GM18520 (cell line): ENCODE measurements around the gene DTNB.
"Not testable (repeated sequence)": the region's sequence is repeated elsewhere in the genome, so short reads cannot be mapped to it uniquely, and the experiment has no call there.

Experiments
- ATAC-seq: cut with Tn5 transposase; IDR thresholded peaks from one replicate; pipeline ENCODE4 v1.9.1; 2021; ENCODE audit not compliant: unreplicated experiment

The DTNB gene

GRCh38 chr2:25549571-25549970 is 123.8 kb downstream of the DTNB start:
- not testable (repeated sequence) for ATAC-seq

DNA sequence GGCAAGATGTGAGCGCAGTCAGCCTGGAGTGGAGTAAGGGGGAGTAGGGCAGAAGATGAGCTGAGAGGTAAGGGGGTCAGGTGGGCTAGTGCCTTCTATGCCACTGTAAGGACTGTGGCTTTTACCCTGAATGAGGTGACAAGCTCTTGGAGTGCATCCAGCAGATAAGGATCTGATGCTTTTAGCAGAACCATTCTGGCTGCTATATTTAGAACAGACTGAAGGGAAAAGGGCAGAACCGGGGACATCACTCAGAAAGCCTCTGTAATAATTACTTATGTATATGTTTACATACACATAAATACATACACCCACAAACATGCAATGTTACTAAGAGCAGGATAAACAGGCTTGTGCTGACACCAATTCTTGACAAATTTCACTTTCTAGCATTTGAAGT is 124.8 kb downstream of the DTNB start:
- no peak for ATAC-seq

GRCh38 chr2:25546852-25547251 is 126.5 kb downstream of the DTNB start:
- no peak for ATAC-seq

DNA sequence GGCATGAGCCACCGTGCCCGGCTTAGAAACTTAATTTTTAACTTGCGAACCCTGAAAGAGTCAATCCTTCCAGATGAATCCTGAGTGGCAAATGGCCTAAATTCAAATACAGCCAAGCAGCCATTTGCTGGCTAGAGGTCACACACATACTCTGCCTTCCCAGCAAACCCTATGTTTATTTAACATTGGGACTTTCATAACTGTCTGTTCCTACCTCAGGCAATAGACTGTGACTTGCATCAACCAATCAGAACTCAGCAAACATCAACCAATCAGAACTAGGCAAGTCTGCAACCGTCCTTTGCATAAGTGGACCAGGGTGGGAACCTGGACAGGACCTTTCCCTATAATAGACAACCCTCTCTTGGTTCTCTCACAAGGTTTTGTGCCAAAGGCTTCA is 127.5 kb downstream of the DTNB start:
- ATAC-seq = no peak

- no peak for ATAC-seq
Observed at GRCh38 chr2:25544445-25544844, 128.9 kb downstream of the DTNB start.

DNA sequence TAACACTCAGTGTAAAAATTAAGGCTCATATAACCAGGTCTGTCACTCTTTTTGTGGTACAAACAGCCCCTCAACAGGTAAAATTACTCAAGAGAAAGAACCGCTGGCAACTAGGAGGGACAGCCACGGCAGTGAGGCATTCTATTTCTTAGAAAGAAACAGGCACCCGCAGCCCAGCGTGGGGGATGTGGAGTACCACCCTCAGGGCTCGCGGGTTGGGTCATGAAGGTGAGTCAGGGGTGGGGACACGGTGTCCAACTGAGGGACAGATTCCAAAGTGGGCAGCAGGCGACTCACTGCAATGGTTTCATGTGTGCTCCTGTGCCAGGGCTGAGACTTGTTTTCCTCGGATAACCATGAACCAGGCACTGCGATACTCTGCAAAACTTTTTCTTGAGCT is 129.4 kb downstream of the DTNB start:
- no peak for ATAC-seq

DNA sequence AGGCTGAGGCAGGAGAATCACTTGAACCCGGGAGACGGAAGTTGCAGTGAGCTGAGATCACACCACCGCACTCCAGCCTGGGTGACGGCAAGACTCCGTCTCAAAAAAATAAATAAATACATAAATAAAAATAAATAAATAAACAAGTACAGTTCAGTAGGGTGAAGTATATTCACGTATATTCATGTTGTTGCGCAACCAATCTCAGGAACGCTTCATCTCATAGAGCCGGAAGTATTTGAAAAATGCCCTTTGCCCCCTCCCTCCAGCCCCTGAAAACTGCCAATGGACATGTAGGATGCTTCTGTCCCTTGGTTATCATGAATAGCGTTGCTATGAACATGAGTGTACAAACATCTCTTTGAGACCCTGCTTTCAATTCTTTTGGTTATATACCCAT is 132.0 kb downstream of the DTNB start:
- no peak for ATAC-seq

DNA sequence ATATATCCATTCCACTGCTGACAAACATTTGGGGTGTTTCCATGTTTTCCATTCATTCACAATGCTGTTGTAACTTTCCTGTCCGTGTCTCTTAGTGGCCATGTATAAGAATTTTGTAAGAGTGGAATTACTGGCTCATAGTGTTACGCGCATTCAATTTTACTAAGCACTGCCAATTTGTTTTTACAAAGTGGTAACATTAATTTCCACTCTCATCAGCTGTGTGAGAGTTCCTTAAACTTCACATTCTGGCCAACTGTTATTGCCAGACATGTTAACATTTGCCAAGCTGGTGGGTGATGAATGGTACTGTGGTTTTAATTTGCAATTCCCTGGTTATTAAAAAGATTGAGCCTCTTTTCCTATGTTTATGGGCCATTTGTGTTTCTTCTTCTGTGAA is 134.2 kb downstream of the DTNB start:
- ATAC-seq = no peak

DNA sequence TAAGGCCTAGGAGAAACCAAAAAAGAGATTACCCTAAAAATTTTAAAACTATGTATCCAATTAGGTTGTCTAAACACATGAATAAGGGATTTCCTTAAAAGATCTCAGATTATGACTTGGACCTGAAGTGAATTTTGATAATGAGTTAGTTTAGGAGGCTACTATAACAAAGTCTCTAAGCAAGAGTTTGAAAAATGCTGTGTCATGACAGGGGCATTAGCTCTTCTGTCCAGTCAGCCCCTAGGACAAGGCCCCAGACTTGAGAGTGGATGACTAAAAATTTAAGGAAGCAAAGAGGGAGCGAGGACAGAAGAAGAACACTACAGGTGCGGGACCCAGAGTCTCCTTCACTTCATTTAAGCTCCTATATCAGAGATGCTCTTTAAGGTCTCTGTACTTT is 135.9 kb downstream of the DTNB start:
- ATAC-seq = no peak

- ATAC-seq = not testable (repeated sequence)
Observed at GRCh38 chr2:25535411-25536289, 137.7 kb downstream of the DTNB start.

DNA sequence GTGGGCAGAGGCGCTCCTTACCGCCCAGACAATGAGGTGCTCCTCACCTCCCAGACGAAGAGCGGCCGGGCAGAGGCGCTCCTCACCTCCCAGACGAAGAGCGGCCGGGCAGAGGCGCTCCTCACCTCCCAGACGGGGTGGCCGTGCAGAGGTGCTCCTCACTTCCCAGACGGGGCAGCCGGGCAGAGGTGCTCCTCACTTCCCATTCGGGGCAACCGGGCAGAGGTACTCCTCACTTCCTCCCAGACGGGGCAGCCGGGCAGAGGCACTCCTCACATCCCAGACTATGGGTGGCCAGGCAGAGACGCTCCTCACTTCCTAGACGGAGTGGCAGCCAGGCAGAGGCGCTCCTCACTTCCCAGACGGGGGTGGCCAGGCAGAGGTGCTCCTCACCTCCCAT is 138.4 kb downstream of the DTNB start:
- not testable (repeated sequence) for ATAC-seq

GRCh38 chr2:25534455-25534854 is 138.9 kb downstream of the DTNB start:
- no peak for ATAC-seq

- not testable (repeated sequence) for ATAC-seq
Observed at GRCh38 chr2:25533771-25534170, 139.6 kb downstream of the DTNB start.

GRCh38 chr2:25532521-25532920 is 140.9 kb downstream of the DTNB start:
- ATAC-seq = no peak

DNA sequence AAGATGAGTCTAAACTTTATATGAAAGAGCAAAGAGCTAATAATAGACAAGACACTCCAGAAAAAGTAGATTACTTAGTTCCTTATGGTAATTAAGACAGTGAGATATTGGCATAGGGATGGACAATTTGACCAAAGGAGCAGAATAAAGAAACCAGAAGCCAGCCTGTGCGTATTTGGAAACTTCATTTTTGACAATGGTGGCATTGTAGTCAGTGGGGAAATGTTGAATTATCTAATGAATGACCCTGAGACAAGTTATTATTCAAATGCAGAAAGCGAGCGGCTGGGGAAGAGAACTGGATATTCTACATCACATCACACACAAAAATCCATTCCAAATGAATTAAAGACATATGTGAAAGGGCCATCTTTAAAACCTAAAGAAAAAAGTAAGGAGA is 144.3 kb downstream of the DTNB start:
- no peak for ATAC-seq

GRCh38 chr2:25528173-25528572 is 145.2 kb downstream of the DTNB start:
- ATAC-seq = no peak

GRCh38 chr2:25524507-25524906 is 148.9 kb downstream of the DTNB start:
- no peak for ATAC-seq

- ATAC-seq = no peak
Observed at GRCh38 chr2:25523060-25523459, 150.3 kb downstream of the DTNB start.

- ATAC-seq = peak; percentile 61
Observed at GRCh38 chr2:25521665-25522387, 151.6 kb downstream of the DTNB start.

DNA sequence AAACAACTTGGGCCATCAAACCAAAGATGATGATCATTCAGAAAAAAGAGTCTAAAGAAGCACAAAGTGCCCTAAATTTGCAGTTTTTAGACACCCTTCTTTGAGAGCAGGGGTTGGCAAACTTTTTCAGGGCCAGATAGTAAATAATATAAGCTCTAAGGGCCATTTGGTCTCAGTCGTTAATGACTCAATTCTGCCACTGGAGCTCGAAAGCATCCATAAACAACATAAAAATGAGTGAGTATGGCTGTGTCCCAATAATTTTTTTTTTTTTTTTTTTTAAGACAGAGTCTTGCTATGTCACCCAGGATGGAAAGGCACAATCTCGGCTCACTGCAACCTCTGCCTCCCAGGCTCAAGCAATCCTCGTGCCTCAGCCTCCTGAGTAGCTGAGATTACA is 152.3 kb downstream of the DTNB start:
- ATAC-seq = no peak

- ATAC-seq = no peak
Observed at GRCh38 chr2:25517701-25518100, 155.7 kb downstream of the DTNB start.

DNA sequence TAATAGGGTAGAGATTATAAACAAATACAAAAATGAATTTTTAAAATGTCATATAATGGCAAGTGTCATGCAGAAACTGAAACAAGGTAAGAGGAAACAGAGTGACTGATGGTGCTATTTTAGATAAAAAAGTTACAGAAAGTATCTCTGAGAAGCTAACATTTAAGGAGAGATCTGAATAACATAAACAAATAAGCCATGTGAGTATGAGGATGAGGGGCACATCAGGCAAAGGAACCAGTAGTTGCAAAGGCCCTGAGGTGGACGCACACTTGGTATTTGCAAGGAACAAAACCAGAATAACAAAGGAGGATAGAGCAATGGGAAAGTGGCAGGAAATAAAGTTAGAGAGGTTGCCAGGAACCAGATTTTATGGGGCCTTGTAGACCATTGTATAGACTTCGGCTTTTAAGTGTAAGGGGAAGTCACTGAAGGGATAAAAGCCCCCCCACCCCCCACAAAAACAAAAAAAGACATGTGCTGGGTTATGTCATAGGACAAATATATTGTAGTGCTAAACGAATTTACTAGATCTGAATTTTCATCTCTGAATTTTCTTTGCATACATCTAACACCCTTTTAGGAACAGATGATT is 159.2 kb downstream of the DTNB start:
- ATAC-seq = no peak
